ENCODE data around the gene CPSF7.

GRCh38 chr11:61384271-61385242 is 45.2 kb downstream of the CPSF7 start:
- TF ChIP-seq CTCF (IDR thresholded peaks at IDR 0.05) = no peak
- no peak for TF ChIP-seq POLR2A (IDR thresholded peaks at IDR 0.05)
